HuH-7.5 (cell line): ENCODE data around the gene YIPF6.
"Not testable (repeated sequence)": the region's sequence is repeated elsewhere in the genome, so short reads cannot be mapped to it uniquely, and the experiment has no call there.

Experiments used
- DNase-seq: peaks from one replicate; pipeline ENCODE4 v3.0.0; 2011; ENCODE audit warnings: low spot score

The YIPF6 gene, protein sequence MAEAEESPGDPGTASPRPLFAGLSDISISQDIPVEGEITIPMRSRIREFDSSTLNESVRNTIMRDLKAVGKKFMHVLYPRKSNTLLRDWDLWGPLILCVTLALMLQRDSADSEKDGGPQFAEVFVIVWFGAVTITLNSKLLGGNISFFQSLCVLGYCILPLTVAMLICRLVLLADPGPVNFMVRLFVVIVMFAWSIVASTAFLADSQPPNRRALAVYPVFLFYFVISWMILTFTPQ

DNA sequence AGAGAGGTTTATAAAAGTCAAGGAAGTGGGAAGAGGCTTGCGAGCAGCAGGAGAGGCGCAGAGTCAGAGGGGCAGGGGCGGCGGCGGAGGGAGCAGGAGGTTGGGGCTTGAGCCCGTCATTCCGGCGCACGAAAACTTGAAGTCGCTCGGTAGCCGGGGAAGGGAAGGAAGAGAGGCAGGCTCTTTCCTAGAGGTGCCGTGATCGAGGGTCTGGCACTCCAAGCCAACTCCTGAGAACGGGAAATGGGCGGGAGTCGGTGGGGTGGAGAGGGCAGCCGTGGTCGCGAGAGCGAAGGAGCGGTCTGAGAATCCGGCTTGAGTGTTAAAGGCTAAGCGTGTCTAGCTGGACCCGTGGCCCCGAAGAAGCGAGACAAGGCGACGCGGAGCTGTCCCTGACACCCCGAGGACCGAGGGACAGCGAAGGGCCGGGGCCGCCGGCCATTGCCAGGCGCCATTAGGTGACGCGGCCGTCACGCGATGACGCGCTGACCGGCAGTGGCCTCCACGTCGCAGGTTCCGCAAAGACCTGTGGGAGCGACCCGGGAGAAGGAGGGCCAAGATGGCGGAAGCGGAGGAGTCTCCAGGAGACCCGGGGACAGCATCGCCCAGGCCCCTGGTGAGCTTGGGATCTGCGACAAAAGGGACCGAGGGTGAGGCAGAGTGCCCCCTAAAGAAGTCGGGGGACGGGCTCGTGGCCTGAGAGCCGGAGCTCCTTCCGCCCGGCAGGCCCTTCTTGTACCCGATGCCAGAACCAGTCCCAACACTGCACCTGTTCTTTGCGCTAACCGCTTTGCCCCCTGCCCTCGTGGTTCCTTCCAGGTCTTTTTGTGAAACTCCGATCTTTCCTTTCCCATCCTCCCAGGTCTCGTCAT, at the start of gene YIPF6:
Gene YIPF6 (plus strand): TSS at position 544 of the 872 bp plus-strand sequence. CDS start 16 bp downstream, at position 560.
- DNase-seq = peak; percentile 52

DNA sequence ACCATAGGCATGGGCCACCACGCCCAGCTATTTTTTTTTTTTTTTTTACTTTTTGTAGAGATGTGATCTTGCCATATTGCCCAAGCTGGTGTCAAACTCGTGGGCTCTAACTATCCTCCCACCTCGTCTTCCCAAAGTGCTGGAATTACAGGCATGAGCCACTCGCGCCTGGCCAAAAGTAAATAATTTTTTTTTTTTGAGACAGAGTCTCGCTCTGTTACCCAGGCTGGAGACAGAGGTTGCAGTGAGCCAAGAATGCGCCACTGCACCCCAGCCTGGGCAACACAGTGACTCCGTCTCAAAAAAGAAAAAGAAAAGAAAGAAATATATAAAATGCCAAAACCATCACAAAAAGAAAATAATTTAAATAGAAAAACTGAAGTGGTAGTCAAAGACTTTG, 47.1 kb upstream of the YIPF6 start:
- DNase-seq = no peak

DNA sequence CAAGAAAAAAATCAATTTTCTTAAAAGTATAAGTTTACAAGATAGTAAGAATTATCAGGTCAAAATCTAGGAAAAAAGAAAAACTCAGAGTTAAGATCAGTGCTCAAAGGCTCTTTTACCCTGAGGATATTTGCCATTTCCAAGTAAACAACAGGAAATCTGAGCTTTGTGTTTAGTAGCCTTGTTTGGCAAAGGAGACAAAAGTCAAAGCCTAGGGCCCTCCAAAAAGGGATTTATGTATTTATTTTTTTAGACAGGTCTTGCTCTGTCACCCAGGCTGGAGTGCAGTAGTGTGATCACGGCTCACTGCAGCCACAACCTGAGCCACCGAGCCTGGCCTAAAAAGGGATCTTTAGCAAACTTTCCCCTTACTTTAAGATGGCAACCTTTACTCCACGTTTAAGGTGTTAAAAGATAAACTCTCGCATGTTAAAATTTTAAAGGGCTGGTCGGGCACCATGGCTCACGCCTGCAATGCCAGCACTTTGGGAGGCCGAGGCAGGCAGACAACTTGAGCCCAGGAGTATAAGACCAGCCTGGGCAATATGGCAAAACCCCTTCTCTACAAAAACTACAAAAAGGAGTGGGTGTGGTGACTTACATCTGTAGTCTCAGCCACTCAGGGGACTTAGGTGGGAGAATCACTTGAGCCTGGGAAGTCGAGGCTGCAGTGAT, 44.2 kb upstream of the YIPF6 start:
- no peak for DNase-seq

DNA sequence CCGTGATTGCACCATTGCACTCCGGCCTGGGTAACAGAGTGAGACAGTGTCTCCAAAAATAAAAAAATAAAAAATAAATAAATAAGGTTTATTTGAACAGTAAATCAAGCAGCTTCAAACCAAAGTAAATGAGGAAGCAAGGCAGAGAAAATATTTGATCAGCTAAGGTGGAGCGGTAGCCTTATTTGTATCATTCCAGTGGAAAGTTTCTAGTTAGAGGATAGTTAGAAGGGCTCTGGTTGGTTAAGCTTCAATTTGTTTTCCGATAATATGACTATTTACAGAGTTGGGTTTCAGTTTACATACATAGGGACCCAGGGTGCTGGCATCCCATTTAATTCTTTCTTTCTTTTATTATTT, 43.7 kb upstream of the YIPF6 start:
- DNase-seq = no peak

DNA sequence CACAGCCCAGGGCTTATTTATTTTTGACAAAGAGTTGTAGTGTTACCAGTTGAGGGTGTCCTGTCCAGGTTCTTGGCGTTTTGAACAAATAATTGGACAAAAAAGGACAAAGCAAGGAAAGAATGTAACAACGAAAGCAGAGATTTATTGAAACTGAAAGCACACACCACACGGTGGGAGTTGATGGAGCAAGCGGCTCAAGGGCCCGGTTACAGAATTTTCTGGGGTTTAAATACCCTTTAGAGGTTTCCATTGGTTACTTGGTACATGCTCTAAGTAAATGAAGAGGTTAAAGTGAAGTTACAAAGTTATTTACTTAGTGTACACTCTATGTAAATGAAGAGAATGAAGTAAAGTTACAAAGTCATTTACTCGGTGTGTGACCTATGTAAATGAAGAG, 37.8 kb upstream of the YIPF6 start:
- no peak for DNase-seq

DNA sequence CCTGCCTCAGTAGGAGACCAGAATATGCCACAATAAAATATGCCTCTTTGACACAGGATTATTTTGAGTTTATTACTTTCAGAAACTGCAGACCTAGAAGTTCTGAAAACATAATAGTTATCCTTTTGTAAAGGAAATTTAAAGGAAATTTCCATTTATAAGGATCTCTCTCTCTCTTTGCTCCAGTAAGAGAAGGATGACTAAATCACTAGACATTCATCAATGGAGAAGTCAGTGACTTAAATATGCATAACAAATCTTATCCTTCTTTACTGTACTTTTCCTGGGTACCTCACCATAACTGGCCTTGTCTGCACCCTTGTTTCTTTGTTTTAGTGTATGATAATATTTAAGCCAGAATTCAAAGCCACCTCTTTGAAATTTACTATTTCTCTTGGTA, 37.3 kb upstream of the YIPF6 start:
- no peak for DNase-seq

DNA sequence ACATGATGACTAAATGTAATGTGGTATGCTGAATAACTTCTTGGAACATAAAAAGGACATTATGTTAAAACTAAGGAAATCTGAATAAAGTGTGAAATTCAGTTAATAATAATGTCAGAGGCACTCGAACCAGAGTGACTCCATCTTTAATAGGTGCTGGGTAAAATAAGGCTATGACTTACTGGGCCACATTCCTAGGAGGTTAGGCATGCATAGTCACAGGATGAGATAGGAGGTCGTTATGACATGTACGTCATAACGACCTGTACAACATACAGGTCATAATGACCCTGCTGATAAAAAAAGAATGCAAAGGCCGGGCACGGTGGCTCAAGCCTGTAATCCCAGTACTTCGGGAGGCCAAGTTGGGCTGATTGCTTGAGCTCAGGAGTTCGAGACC, 36.7 kb upstream of the YIPF6 start:
- DNase-seq = no peak

DNA sequence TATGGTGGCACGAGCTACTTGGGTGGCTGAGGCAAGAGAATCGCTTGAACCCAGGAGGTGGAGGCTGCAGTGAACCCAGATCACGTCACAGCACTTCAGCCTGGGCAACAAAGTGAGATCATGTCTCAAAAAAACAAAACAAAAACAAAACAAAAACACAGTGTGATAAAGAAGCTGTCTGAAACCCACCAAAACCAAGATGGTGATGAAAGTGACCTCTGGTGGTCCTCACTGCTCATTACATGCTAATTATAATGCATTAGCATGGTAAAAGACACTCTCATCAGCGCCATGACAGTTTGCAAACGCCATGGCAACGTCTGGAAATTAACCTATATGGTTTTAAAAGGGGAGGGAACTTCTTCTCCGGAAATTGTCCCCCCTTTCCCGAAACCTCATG, 36.2 kb upstream of the YIPF6 start:
- DNase-seq = no peak

DNA sequence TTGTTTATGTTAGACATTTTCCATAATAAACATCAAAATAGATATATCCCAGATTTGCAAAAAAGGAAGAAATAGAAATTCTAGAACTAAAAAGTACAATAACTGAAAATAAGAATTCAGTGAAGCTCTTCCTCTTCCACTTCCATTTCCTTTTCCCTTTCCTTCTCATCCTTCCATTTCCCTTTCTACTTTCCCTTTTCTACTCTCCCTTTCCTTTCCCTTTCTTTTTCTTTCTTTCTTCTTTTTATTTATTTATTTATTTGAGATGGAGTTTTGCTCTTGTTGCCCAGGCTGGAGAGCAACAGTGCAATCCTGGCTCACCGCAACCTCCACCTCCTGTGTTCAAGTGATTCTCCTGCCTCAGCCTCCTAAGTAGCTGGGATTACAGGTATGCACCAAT, 35.0 kb upstream of the YIPF6 start:
- no peak for DNase-seq

DNA sequence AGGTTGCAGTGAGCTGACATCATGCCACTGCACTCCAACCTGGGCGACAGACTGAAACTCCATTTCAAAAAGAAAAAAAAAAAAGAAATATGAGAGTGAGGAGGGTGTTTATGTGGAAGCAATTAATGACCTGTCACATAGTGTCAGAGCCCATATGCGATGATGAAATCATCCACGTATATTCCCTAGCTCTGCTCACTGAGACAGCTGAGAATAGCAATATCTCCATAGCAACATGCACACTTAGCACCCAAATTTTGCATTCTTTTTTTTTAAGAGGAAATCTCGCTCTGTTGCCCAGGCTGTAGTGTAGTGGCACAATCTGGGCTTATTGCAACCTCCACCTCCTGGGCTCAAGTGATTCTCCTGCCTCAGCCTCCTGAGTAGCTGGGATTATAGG, 34.1 kb upstream of the YIPF6 start:
- DNase-seq = no peak

DNA sequence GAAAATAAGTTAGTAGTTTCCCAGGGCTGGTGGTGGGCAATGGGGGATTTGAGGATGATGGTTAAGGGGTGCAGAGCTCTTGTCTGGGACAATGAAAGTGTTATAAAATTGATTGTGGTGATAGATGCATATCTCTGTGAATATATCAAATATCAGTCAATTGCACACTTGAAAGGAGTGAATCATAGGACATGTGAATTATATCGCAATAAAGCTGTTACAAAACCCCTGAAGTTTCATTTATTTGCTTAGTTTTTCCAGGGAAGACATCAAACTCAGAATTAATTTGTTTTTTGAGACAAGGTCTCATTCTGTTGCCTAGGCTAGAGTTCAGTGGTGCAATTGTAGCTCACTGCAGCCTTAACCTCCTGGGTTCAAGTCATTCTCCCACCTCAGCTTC, 17.9 kb upstream of the YIPF6 start:
- no peak for DNase-seq

DNA sequence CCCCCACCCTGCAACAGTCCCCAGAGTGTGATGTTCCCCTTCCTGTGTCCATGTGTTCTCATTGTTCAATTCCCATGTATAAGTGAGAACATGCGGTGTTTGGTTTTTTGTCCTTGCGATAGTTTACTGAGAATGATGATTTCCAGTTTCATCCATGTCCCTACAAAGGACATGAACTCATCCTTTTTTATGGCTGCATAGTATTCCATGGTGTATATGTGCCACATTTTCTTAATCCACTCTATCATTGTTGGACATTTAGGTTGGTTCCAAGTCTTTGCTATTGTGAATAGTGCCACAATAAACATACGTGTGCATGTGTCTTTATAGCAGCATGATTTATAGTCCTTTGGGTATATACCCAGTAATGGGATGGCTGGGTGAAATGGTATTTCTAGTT, 12.7 kb upstream of the YIPF6 start:
- DNase-seq = not testable (repeated sequence)

DNA sequence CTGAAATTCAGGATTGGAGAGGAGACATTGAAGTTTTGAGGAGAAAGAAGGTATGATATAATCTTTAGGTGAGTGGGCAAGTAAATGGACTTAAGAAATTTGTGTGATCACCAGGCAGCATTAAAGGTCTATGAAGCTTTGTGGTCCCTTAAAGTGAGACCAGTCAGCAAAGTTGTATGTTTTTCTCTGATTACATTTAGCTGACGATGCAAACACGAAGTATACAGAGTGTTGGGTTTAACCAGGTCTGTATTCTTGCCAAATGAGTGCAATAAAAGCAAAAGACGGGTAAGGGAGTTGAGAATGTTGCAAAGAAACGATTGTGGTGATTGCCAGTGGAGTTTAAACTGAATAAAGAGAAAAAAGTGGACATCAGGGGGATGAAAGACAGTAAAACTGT, 11.6 kb upstream of the YIPF6 start:
- DNase-seq = no peak

DNA sequence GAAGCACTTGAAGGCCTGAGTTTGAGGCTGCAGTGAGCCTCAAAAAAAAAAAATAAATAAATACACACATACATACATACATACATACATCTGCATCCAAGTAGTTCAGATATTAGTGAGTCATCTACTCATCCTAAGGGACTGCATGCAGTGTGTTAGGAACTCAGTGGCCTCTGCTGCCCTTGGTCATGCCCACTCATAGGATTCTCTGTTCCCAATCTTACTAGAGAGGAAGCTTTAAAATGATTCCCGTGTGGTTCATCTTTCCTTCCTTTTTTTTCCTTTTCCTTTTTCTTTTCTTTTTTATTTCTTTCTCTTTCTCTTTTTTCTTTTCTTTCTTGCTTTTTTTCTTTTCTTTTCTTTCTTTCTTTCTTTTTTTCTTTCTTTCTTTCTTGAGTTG, 10.9 kb upstream of the YIPF6 start:
- DNase-seq = no peak

DNA sequence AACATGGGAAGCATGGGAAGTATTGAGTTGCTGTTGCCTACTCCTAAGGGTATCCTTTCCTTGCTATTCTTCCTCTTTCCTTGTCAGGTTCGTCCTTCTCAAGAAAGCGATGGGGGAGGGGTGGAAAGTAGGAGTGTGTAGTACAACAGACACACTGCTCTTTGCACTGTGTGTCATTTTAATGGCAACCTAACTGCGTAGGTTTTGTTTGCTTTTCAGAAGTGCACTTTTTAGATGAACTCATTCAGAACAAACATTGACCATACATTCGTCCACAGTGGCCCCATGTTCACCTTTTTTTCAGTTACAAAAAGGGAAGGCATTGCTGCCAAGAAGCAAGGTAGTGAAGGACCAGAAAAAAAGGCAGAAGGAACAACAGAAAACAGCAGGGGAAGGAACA, 10.2 kb upstream of the YIPF6 start:
- DNase-seq = peak; percentile 27

DNA sequence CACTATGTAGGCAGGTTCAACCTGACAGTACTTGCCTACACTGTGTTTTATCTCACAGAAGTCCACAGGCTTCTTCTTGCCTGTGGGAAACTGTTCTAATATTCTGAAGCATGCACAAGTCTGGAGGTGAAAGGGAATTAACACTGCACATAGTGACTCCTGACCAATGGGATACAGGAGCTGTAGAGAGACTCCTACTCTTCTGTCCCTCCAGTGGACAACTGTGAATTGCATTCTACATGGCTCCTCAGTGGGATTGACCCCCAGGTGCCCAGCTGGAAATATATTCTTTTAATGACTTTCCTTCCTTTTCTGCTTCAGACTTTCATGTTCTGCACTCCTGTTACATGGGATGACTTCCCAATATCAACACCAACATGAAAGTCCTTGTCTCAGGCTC, 8.2 kb upstream of the YIPF6 start:
- DNase-seq = peak; percentile 29

DNA sequence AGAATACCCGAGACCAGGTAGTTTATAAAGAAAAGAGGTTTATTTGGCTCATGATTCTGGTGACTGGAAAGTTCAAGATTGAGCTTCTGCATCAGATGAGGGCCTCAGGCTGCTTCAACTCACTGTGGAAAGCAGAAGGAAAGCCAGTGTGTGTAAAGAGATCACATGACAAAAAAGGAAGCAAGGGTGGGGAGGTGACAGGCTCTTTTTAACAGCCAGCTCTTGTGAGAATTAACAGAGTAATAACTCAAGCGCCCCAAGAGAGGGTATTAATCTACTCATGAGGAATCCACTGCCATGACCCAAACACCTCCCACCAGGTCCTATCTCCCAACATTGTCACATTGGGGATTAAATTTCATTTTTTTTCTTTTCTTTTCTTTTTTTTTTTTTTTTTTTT, 6.3 kb upstream of the YIPF6 start:
- no peak for DNase-seq

DNA sequence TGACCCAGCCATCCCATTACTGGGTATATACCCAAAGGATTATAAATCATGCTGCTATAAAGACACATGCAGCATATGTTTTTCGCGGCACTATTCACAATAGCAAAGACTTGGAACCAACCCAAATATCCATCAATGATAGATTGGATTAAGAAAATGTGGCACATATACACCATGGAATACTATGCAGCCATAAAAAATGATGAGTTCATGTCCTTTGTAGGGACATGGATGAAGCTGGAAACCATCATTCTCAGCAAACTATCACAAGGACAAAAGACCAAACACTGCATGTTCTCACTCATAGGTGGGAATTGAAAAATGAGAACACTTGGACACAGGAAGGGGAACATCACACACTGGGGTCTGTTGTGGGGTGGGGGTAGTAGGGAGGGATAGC, 5.1 kb upstream of the YIPF6 start:
- not testable (repeated sequence) for DNase-seq

DNA sequence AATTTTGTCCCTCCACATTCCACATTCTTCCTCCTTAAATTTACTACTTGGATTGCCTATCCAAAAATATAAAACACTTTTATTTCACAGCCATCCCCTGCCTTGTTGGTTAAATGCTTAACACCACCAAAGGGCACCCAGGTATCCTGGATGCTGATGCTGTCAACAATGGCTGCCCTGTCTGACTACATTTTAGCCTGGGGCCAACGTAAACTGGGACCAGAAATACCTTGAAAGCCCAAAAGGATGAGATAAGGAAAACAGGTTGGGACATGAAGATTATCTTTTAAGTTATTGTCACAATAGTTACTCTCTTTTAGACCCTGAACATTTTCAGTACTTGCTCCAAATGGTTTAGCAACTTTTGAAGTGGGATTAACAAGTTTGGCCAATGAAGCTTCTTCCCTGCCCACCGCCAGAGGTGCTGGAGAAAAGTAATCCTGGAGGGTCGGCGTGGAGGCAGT, 775 bp upstream of the YIPF6 start:
- DNase-seq = no peak

DNA sequence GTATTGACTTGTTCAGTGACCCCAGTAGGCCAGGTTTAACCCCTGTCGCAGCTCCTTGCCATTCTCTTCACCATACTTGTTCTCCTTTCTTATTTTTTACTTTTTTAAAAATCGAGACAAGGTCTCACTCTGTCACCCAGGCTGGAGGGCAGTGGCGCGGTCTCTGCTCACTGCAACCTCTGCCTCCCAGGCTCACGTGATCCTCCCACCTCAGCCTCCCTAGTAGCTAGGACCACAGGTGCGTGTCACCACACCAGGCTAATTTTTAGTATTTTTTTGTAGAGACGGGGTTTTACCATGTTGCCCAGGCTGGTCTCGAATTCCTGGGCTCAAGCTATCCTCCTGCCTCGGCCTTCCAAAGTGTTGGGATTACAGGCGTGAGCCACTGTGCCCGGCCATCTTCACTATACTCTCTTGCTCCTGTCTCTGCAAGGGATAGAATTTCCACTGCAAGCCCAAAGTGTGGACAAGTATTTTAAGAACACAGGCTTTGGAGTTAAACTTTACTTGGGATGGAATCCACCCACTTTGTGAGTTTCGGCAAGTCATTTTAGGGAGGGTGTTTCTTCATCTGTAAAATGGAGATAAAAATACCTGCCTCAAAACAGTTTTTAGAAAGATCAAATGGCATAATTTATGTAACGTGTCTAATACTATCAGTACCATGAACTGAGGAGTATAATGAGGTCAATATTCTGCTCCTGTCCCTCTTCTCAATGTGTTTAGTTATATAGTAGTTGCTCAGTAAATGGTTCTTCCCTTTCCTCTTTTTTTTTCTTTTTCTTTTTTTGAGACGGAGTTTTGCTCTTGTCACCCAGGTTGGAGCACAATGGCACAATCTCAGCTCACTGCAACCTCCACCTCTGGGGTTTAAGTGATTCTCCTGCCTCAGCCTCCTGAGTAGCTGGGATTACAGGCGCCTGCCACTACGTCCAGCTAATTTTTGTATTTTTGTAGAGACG, 973 bp downstream of the YIPF6 start:
- DNase-seq = no peak

DNA sequence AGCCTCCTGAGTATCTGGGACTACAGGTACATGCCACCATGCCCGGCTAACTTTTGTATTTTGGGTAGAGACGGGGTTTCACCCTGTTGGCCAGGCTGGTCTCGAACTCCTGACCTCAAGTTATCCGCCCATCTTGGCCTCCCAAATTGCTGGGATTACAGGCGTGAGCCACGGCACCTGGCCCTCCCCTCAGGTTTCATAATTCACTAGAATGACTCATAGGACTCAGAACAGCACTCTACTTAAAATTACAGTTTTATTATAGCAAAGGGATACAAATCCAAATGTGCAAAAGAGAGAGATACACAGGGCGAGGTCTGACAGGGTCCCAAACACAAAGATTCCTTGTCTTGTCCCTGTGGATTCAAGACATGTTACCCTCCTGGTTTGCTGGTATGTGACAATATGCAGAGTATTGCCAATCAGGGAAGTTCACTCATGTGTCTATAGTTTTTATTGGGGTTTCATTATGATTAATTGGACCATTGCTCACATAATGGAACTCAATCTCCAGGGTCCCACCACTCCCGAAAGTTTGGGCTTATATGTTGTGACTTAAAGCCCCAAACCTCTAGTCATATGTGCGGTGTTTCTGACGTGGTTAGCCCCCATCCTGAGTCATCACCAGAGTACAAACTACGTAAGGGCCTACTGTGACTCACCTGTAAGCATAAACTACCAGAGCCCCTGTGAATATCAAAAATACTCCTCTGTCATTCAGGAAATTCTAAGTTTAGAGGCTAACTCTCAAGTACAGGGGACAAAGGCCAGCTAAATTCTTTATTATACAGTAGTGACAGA, 5.2 kb downstream of the YIPF6 start:
- no peak for DNase-seq
